Measurements from ENCODE around the gene DPYD. TPM values are rescaled to one million over a fixed set of nuclear protein-coding genes. Genes with fewer than 3 reads are reported as not detected.

DPYD gene
- total and polyA plus RNA-seq, 10 of the 15 experiments (the other 5 are each of a cell fraction or from before 2014, with no cell fraction given): 5.7 to 23.8 (median 10.2) TPM

- intact Hi-C loops (cut with micrococcal nuclease; ENCODE audit: unreplicated experiment): no loop called here
- Histone ChIP-seq H3K4me3 (no peak overlapping the region), H3K27me3 (replicated peaks in 1 of 2; ENCODE audit: control insufficient read depth in 2 of 2, insufficient read depth in 2 of 2, low read length in 1 of 2) (no peaks in the 10 kb centered on the region), H3K9ac (ENCODE audit: control insufficient read depth, insufficient read depth, low read length) (no peak overlapping the region), H4K20me1 (ENCODE audit: control insufficient read depth, insufficient read depth) (no peaks in the 10 kb centered on the region), H3K4me2 (ENCODE audit: control insufficient read depth, insufficient read depth) (no peak overlapping the region), H3K79me2 (ENCODE audit: control insufficient read depth, insufficient read depth, low read length) (no peaks in the 10 kb centered on the region), H3K9me3 (replicated peaks; ENCODE audit: control insufficient read depth, insufficient read depth, low read length) (peaks cover 3% of the 10 kb centered on the region; the same call in 2 of the 3 replicates), H3K36me3 (ENCODE audit: control insufficient read depth in 2 of 2, insufficient read depth in 2 of 2, low read length in 1 of 2) (no peaks in the 10 kb centered on the region), H2AFZ (ENCODE audit: control insufficient read depth, low read depth, low read length) (no peak overlapping the region), H3K4me1 (ENCODE audit: control insufficient read depth, insufficient read depth, low read length) (peaks cover 6% of the 10 kb centered on the region), H3K27ac (ENCODE audit: control insufficient read depth, insufficient read depth) (no peak overlapping the region)
- ChIA-PET SMC1A (ENCODE audit: uncharacterized antibody, unreplicated experiment) (interaction anchor here (0.6 to 1.6 kb wide), 3 partner anchors 8 to 29 kb away, joined by 3 to 4 read pairs (median 3); no protein-coding TSS in a partner anchor), CTCF (interaction anchor here (1.2 to 2.1 kb wide), 2 partner anchors 20 to 27 kb away, joined by 3 to 5 read pairs; no protein-coding TSS in a partner anchor), RAD21 (ENCODE audit: unreplicated experiment) (no interaction called here), POLR2A (no interaction called here)
- no peak for TF ChIP-seq CBX3 (IDR thresholded peaks at IDR 0.05; ENCODE audit: borderline replicate concordance, low read depth)
- TF ChIP-seq MEF2A (IDR thresholded peaks at IDR 0.05; ENCODE audit: insufficient read depth, low read depth, low read length): no peak
- no peak for TF ChIP-seq TAF1 (IDR thresholded peaks at IDR 0.05; ENCODE audit: borderline replicate concordance, low read depth, low read length)
- TF ChIP-seq USF2 (IDR thresholded peaks at IDR 0.05; ENCODE audit: borderline replicate concordance, low read depth, low read length): no peak
- no peak for TF ChIP-seq RAD51 (IDR thresholded peaks at IDR 0.05)
- no peak for TF ChIP-seq SP1 (IDR thresholded peaks at IDR 0.05; ENCODE audit: low read depth, low read length)
- no peak for TF ChIP-seq TCF7 (IDR thresholded peaks at IDR 0.05; ENCODE audit: borderline replicate concordance)
- TF ChIP-seq WRNIP1 (IDR thresholded peaks at IDR 0.05; ENCODE audit: borderline replicate concordance, low read depth, low read length): no peak
- TF ChIP-seq BCLAF1 (IDR thresholded peaks at IDR 0.05): no peak
- no peak for TF ChIP-seq LARP7 (IDR thresholded peaks at IDR 0.05)
- TF ChIP-seq FOXM1 (IDR thresholded peaks at IDR 0.05; ENCODE audit: low read depth, low read length): no peak
- no peak for TF ChIP-seq ZBTB33 (IDR thresholded peaks at IDR 0.05)
- no peak for TF ChIP-seq POLR2AphosphoS5 (IDR thresholded peaks at IDR 0.05; ENCODE audit: low read length)
- peak; percentile 44 for ATAC-seq
- in situ Hi-C loops (cut with MboI): no loop called here
- BruUV-seq (replicated peaks): no TSS peak
- DNase-seq (ENCODE audit: low read depth, low spot score): no peak
- 0% methylated on average over 1 of the region's 1 CpG for WGBS (ENCODE audit: insufficient coverage, insufficient replicate concordance, low lambda C conversion rate, missing lambda C conversion rate)
- FAIRE-seq: no peak
These were observed 762.1 kb downstream of the DPYD start for GRCh38 chr1:97158691-97159096.

All from GM12878 (cell line).